ENCODE data around the gene SIGLEC6.

- no peak for TF ChIP-seq POLR2AphosphoS5 (IDR thresholded peaks at IDR 0.05; ENCODE audit: low read depth, low read length)
- TF ChIP-seq, protein P1, sequence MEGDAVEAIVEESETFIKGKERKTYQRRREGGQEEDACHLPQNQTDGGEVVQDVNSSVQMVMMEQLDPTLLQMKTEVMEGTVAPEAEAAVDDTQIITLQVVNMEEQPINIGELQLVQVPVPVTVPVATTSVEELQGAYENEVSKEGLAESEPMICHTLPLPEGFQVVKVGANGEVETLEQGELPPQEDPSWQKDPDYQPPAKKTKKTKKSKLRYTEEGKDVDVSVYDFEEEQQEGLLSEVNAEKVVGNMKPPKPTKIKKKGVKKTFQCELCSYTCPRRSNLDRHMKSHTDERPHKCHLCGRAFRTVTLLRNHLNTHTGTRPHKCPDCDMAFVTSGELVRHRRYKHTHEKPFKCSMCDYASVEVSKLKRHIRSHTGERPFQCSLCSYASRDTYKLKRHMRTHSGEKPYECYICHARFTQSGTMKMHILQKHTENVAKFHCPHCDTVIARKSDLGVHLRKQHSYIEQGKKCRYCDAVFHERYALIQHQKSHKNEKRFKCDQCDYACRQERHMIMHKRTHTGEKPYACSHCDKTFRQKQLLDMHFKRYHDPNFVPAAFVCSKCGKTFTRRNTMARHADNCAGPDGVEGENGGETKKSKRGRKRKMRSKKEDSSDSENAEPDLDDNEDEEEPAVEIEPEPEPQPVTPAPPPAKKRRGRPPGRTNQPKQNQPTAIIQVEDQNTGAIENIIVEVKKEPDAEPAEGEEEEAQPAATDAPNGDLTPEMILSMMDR (IDR thresholded peaks at IDR 0.05 in 2 of 3, conservative IDR thresholded peaks at IDR 0.05 in 1 of 3; ENCODE audit: borderline replicate concordance in 1 of 3, insufficient read depth in 1 of 3, low read depth in 2 of 3, low read length in 2 of 3), result no peak
Observed at GRCh38 chr19:51503286-51503817, 28.1 kb downstream of the SIGLEC6 start.

Data from HCT116 (cell line).